Natural killer cell (primary cell): ENCODE data around the gene SKAP1. TPM values are rescaled to one million over a fixed set of nuclear protein-coding genes. Genes with fewer than 3 reads are reported as not detected.

Source experiments
- ATAC-seq, 3 donors: fragments of 150-1000 bp in 2 of 3; fragments of 200-7000 bp in 1 of 3; cut with Tn5 transposase; 1 replicate in 1 of 3; 2 replicates in 2 of 3; pipeline ENCODE4 v1.10.0; 2021; ENCODE audit warnings: mild to moderate bottlenecking in 2 of 3, moderate library complexity in 2 of 3
- DNase-seq, 2 donors: peaks; one replicate each; pipeline versions ENCODE4 v3.0.0 to v3.0.0-alpha.2; 2013 to 2021; ENCODE audit warnings: mixed read lengths in 1 of 2
- H3K27ac ChIP-seq: one replicate; pipeline ENCODE4 v1.5.1; 2013; ENCODE audit warnings: mild to moderate bottlenecking, low read length
- H3K27me3 ChIP-seq: one replicate; pipeline ENCODE4 v1.6.1; 2013; ENCODE audit warnings: low read length; ENCODE audit not compliant: control insufficient read depth, insufficient read depth
- H3K36me3 ChIP-seq: one replicate; pipeline ENCODE4 v1.6.1; 2013; ENCODE audit warnings: low read length; ENCODE audit not compliant: control insufficient read depth, insufficient read depth
- H3K4me1 ChIP-seq: one replicate; pipeline ENCODE4 v1.6.1; 2013; ENCODE audit warnings: low read length; ENCODE audit not compliant: control insufficient read depth, insufficient read depth
- H3K4me3 ChIP-seq: one replicate; pipeline ENCODE4 v1.5.1; 2013; ENCODE audit warnings: low read length
- H3K9me3 ChIP-seq: one replicate; pipeline ENCODE4 v1.6.1; 2013; ENCODE audit warnings: low read length; ENCODE audit not compliant: control insufficient read depth, insufficient read depth
- H3K27ac Mint-ChIP-seq, 2 donors: one replicate each; pipeline ENCODE4 v1.8.0; 2022; ENCODE audit warnings: mild to moderate bottlenecking in 2 of 2, mixed read lengths in 2 of 2, moderate library complexity in 1 of 2
- H3K27me3 Mint-ChIP-seq, 2 donors: one replicate each; pipeline ENCODE4 v1.8.0; 2022; ENCODE audit warnings: low read depth in 2 of 2, mixed read lengths in 2 of 2
- H3K36me3 Mint-ChIP-seq: one replicate; pipeline ENCODE4 v1.8.0; 2022; ENCODE audit warnings: mixed read lengths
- H3K4me1 Mint-ChIP-seq, 2 donors: one replicate each; pipeline ENCODE4 v1.8.0; 2022; ENCODE audit warnings: mixed read lengths in 2 of 2
- H3K4me3 Mint-ChIP-seq: one replicate; pipeline ENCODE4 v1.8.0; 2022; ENCODE audit warnings: mild to moderate bottlenecking, moderate library complexity, mixed read lengths
- H3K9me3 Mint-ChIP-seq, 2 donors: one replicate each; pipeline ENCODE4 v1.8.0; 2022; ENCODE audit warnings: mixed read lengths in 2 of 2
- WGBS: methylation state at CpG from one replicate; pipeline ENCODE4 v1.1.7; 2013; ENCODE audit warnings: missing lambda C conversion rate; ENCODE audit not compliant: insufficient coverage; 5-methylcytosine and 5-hydroxymethylcytosine counted together
- intact Hi-C: fragments of 100-400 bp; cut with micrococcal nuclease; formaldehyde crosslinking; loops from one replicate; pipeline ENCODE4 v1.14.2; 2022
- total RNA-seq, 4 donors: library from RNA; stranded (reverse); fragments of 120-200 nt in 1 of 4; gene quantifications; one replicate each; pipeline versions ENCODE4 v1.2.3 to v1.2.4, GENCODE V29; 2013 to 2022
- TF ChIP-seq, protein P1 (sequence below): fragments of 200-600 bp; IDR thresholded peaks from one replicate; pipeline ENCODE4 v1.8.0; 2022; ENCODE audit warnings: antibody characterized with exemption

Gene SKAP1
- total RNA-seq, 3 donors from 2014 or later (not counting 1 experiment from before 2014, with no cell fraction given) = 168 to 227 (median 190) TPM

DNA sequence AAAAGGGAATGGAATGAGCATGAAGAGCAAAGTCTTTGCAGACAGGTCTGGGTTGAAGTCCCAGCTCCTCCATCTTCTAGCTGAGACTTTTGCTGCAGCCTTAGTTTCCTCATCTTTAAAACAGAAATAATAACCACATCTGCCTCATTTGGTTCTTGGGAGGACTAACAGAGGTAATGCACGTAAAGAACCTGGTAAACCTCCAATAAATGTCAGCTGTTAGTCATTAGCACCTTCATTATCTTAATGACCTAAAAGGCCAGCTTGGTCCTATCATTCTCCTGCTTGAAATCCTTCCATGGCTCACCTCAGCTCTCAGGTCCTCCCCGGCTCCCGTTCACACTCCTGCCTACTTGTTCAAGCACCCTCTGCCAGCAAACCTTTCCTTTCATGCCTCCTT, 51.8 kb downstream of the SKAP1 start:
- TF ChIP-seq, protein P1, sequence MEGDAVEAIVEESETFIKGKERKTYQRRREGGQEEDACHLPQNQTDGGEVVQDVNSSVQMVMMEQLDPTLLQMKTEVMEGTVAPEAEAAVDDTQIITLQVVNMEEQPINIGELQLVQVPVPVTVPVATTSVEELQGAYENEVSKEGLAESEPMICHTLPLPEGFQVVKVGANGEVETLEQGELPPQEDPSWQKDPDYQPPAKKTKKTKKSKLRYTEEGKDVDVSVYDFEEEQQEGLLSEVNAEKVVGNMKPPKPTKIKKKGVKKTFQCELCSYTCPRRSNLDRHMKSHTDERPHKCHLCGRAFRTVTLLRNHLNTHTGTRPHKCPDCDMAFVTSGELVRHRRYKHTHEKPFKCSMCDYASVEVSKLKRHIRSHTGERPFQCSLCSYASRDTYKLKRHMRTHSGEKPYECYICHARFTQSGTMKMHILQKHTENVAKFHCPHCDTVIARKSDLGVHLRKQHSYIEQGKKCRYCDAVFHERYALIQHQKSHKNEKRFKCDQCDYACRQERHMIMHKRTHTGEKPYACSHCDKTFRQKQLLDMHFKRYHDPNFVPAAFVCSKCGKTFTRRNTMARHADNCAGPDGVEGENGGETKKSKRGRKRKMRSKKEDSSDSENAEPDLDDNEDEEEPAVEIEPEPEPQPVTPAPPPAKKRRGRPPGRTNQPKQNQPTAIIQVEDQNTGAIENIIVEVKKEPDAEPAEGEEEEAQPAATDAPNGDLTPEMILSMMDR = no peak
- Mint-ChIP-seq H3K27ac (no peak overlapping the region), H3K27me3 (no peaks in the 10 kb centered on the region), H3K36me3 (no peaks in the 10 kb centered on the region), H3K9me3 (no peaks in the 10 kb centered on the region), H3K4me1 (peaks cover 17 to 22% of the 10 kb centered on the region in 2 donors), H3K4me3 (no peak overlapping the region)
- DNase-seq (no peak), ATAC-seq (no peak)
- WGBS = 92% methylated on average over 3 of the region's 3 CpGs
- intact Hi-C loops = no loop called here
- no peak overlapping the region for H3K4me3 ChIP-seq
- peaks cover 36% of the 10 kb centered on the region for H3K36me3 ChIP-seq
- H3K9me3 ChIP-seq = no peaks in the 10 kb centered on the region
- no peak overlapping the region for H3K27ac ChIP-seq
- H3K4me1 ChIP-seq = peaks cover 13% of the 10 kb centered on the region
- H3K27me3 ChIP-seq = no peaks in the 10 kb centered on the region

DNA sequence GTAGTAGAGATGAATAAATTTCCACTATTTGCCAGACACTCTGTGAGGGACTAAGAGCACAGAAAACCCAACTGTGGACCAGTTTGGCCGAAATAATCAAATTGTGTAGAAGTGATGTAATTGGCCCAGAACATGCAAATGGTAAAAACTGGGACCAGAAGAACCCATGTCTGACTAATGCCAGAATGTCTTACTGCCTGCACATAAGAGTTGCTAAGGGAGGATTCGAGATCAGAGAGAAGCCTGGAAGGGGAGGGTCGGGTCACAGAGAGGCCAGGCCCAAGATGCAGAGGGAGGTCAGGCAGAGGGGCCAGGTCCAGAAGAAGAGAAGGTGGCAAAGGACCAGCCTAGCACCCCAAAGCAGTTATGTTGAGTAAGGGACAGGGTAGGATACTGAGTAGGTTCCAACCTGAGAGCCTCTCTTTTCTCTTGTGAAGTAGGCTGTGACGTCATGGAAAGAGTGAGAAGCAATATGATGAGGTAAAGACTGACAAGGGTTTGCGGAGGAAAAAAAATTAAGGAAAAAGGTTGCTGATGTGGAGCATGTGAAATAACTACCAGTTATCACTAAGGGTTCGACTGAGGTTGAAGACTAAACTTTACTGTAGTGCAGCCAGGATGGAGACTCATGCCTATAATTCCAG, 53.2 kb downstream of the SKAP1 start:
- H3K36me3 Mint-ChIP-seq = no peaks in the 10 kb centered on the region
- H3K4me3 Mint-ChIP-seq = no peak overlapping the region
- H3K27ac Mint-ChIP-seq = no peak overlapping the region
- H3K36me3 ChIP-seq = peaks cover 26% of the 10 kb centered on the region
- intact Hi-C loops = no loop called here
- TF ChIP-seq, protein P1 = no peak
- H3K27me3 ChIP-seq = no peaks in the 10 kb centered on the region
- no peak overlapping the region for H3K4me3 ChIP-seq
- ATAC-seq (no peak), DNase-seq (no peak)
- H3K27me3 Mint-ChIP-seq = no peaks in the 10 kb centered on the region
- peaks cover 25 to 29% of the 10 kb centered on the region in 2 donors for H3K4me1 Mint-ChIP-seq
- WGBS = 92% methylated on average over 5 of the region's 6 CpGs
- no peaks in the 10 kb centered on the region for H3K9me3 ChIP-seq
- no peak overlapping the region for H3K27ac ChIP-seq
- no peaks in the 10 kb centered on the region for H3K9me3 Mint-ChIP-seq
- H3K4me1 ChIP-seq = peaks cover 27% of the 10 kb centered on the region

DNA sequence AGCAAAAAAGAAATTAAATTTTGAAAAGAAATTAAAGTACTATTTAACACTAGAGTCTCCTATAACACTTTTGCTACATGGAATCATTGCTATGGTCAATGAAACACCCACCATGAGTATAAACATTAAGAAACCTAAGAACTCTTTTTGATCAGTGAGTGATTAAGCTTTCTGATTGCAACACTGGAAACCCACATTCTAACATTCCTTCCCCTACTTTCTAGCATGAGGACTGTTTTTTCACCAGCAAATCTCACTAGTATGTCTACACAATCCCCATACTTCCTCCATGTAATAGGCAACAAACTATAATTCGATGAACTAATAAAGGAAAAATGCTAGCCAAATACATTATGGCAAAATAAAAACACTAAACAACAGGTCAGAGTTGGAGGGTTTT, 54.7 kb downstream of the SKAP1 start:
- Histone ChIP-seq H3K4me1 (peaks cover 27% of the 10 kb centered on the region), H3K9me3 (no peaks in the 10 kb centered on the region), H3K4me3 (no peak overlapping the region), H3K36me3 (peaks cover 23% of the 10 kb centered on the region), H3K27ac (no peak overlapping the region), H3K27me3 (no peaks in the 10 kb centered on the region)
- peaks cover 33 to 34% of the 10 kb centered on the region in 2 donors for H3K4me1 Mint-ChIP-seq
- no peak for ATAC-seq
- no peak overlapping the region for H3K27ac Mint-ChIP-seq
- no peak for DNase-seq
- no peak overlapping the region for H3K4me3 Mint-ChIP-seq
- intact Hi-C loops = no loop called here
- no peaks in the 10 kb centered on the region for H3K36me3 Mint-ChIP-seq
- TF ChIP-seq, protein P1 = no peak
- no peaks in the 10 kb centered on the region for H3K27me3 Mint-ChIP-seq
- no peaks in the 10 kb centered on the region for H3K9me3 Mint-ChIP-seq
- WGBS = no CpG with 5 or more reads among the region's 1 CpG
